Thoracic aorta (tissue), 2 donors: ENCODE results near the gene FOS. TPM values are rescaled to one million over a fixed set of nuclear protein-coding genes. Genes with fewer than 3 reads are reported as not detected.
A peak's percentile ranks its signal among the peaks of the same experiment; 100 is the strongest.

Experiments
- ATAC-seq: fragments of 150-250 bp; one replicate; pipeline ENCODE4 v1.8.0; 2017; ENCODE audit warnings: low read depth; ENCODE audit not compliant: insufficient number of reproducible peaks, low FRiP score
- DNase-seq: peaks from one replicate; pipeline ENCODE4 v3.0.0-alpha.2; 2020; ENCODE audit warnings: low spot score
- H3K27ac ChIP-seq, 2 donors: fragments of 200-600 bp; sonication (generic); 1 replicate in 1 of 2; 2 replicates in 1 of 2; pipeline ENCODE4 v1.5.1; 2016; ENCODE audit warnings: mild to moderate bottlenecking in 2 of 2, moderate library complexity in 2 of 2
- H3K27me3 ChIP-seq: fragments of 200-600 bp; sonication (generic); replicated peaks from 2 replicates; pipeline ENCODE4 v1.6.0; 2016; ENCODE audit warnings: mild to moderate bottlenecking; ENCODE audit not compliant: insufficient read depth
- H3K36me3 ChIP-seq: fragments of 200-600 bp; sonication (generic); one replicate; pipeline ENCODE4 v1.5.1; 2016
- H3K4me1 ChIP-seq, 2 donors: fragments of 200-600 bp; sonication (generic); 1 replicate in 1 of 2; 2 replicates in 1 of 2; pipeline versions ENCODE4 v1.5.1 to v1.6.0; 2016; ENCODE audit warnings: low read depth in 2 of 2, mild to moderate bottlenecking in 1 of 2; ENCODE audit not compliant: control insufficient read depth in 1 of 2
- H3K4me3 ChIP-seq: fragments of 200-600 bp; sonication (generic); 2 replicates; pipeline ENCODE4 v1.5.1; 2016; ENCODE audit warnings: mild to moderate bottlenecking
- H3K9me3 ChIP-seq: fragments of 200-600 bp; sonication (generic); 2 replicates; pipeline ENCODE4 v1.5.1; 2016
- total RNA-seq, 2 donors: library from RNA; depleted of rRNA; stranded (reverse); fragments of >200 nt; gene quantifications; one replicate each; pipeline versions ENCODE4 v1.1.0 to v1.2.3, GENCODE V29; 2016
- TF ChIP-seq, protein P1 (sequence below): fragments of 200-600 bp; sonication (generic); IDR thresholded peaks from one replicate; pipeline ENCODE4 v1.5.1; 2019; ENCODE audit warnings: antibody characterized with exemption

FOS gene
- 1,000 to 10,000 TPM in 1 of 2 donors, 100 to 1,000 TPM in 1; 358 to 3,038 TPM for total RNA-seq

DNA sequence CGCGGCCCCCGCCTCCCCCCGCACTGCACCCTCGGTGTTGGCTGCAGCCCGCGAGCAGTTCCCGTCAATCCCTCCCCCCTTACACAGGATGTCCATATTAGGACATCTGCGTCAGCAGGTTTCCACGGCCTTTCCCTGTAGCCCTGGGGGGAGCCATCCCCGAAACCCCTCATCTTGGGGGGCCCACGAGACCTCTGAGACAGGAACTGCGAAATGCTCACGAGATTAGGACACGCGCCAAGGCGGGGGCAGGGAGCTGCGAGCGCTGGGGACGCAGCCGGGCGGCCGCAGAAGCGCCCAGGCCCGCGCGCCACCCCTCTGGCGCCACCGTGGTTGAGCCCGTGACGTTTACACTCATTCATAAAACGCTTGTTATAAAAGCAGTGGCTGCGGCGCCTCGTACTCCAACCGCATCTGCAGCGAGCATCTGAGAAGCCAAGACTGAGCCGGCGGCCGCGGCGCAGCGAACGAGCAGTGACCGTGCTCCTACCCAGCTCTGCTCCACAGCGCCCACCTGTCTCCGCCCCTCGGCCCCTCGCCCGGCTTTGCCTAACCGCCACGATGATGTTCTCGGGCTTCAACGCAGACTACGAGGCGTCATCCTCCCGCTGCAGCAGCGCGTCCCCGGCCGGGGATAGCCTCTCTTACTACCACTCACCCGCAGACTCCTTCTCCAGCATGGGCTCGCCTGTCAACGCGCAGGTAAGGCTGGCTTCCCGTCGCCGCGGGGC is at the start of gene FOS:
Gene FOS (plus strand): TSS at position 407 of the 731 bp plus-strand sequence. CDS start 155 bp downstream, at position 562.
- DNase-seq = peak; percentile 87
- no peaks in the 10 kb centered on the region for H3K27me3 ChIP-seq
- peak; percentile 73 for ATAC-seq
- H3K9me3 ChIP-seq = no peaks in the 10 kb centered on the region
- H3K36me3 ChIP-seq = peaks cover 14% of the 10 kb centered on the region
- TF ChIP-seq, protein P1, sequence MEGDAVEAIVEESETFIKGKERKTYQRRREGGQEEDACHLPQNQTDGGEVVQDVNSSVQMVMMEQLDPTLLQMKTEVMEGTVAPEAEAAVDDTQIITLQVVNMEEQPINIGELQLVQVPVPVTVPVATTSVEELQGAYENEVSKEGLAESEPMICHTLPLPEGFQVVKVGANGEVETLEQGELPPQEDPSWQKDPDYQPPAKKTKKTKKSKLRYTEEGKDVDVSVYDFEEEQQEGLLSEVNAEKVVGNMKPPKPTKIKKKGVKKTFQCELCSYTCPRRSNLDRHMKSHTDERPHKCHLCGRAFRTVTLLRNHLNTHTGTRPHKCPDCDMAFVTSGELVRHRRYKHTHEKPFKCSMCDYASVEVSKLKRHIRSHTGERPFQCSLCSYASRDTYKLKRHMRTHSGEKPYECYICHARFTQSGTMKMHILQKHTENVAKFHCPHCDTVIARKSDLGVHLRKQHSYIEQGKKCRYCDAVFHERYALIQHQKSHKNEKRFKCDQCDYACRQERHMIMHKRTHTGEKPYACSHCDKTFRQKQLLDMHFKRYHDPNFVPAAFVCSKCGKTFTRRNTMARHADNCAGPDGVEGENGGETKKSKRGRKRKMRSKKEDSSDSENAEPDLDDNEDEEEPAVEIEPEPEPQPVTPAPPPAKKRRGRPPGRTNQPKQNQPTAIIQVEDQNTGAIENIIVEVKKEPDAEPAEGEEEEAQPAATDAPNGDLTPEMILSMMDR = no peak
- H3K4me3 ChIP-seq = peak within 1 kb of the TSS; percentile 88
- H3K4me1 ChIP-seq = peaks cover 21 to 38% of the 10 kb centered on the region in 2 donors
- peak within 1 kb of the TSS; percentile 100 for H3K27ac ChIP-seq

DNA sequence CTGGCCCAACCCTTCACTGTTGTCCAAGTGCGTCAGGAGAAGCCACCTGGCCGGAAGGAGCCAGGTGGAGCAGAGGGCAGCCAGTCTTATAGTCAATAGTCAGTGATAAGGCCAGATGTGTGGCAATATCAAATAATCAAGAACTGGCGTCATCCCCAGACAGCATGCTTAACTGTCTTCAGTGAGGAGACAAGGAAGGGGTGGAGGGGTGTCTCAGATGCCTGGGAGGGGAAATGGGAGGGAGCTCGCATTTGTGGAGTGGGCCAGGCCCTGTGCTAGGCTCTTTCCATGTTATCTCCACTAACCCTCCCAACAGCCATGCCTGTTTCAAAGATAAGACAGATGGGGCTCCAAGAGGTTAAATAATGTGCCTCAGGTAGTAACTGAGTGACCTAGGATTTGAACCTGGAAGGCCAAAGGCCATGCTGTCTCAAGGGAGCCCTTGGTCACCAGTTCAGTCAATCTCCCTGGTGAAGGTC is 48.9 kb upstream of the FOS start:
- Histone ChIP-seq H3K27me3 (no peaks in the 10 kb centered on the region), H3K36me3 (no peaks in the 10 kb centered on the region), H3K4me3 (no peak overlapping the region), H3K4me1 (peaks cover 8 to 10% of the 10 kb centered on the region in 2 donors), H3K27ac (no peak overlapping the region), H3K9me3 (no peaks in the 10 kb centered on the region)
- no peak for ATAC-seq
- TF ChIP-seq, protein P1 = no peak
- DNase-seq = no peak

GRCh38 chr14:75230140-75230792 is 48.4 kb upstream of the FOS start:
- DNase-seq = no peak
- peaks cover 9 to 12% of the 10 kb centered on the region in 2 donors for H3K4me1 ChIP-seq
- H3K27ac ChIP-seq = no peak overlapping the region
- H3K4me3 ChIP-seq = no peak overlapping the region
- ATAC-seq = no peak
- no peaks in the 10 kb centered on the region for H3K36me3 ChIP-seq
- no peaks in the 10 kb centered on the region for H3K9me3 ChIP-seq
- H3K27me3 ChIP-seq = no peaks in the 10 kb centered on the region
- TF ChIP-seq, protein P1 = no peak

- Histone ChIP-seq H3K27ac (no peak overlapping the region), H3K4me1 (peaks cover 9 to 16% of the 10 kb centered on the region in 2 donors), H3K9me3 (no peaks in the 10 kb centered on the region), H3K27me3 (no peaks in the 10 kb centered on the region), H3K4me3 (no peak overlapping the region), H3K36me3 (no peaks in the 10 kb centered on the region)
- ATAC-seq = no peak
- DNase-seq = no peak
- TF ChIP-seq, protein P1 = no peak
Measured at GRCh38 chr14:75231320-75231719, 47.3 kb upstream of the FOS start.

DNA sequence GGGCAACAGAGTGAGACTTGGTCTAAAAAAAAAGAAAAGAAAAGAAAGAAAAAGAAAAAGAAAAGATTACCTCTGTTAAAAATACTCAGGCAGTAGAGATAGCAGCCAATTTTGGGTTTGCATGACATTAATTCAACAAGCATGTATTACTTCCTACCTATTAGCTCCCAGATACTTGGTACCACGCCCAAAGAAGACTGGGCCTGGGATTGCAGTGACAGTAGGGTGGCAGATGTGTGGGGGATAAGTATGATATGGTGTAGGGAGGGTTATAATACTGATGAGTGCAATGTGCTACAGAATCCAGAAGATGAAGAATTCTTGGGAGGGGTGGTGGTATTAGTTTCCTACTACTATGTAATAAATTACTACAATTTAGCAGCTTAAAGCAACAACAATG is 46.4 kb upstream of the FOS start:
- peaks cover 14 to 25% of the 10 kb centered on the region in 2 donors for H3K4me1 ChIP-seq
- H3K4me3 ChIP-seq = no peak overlapping the region
- H3K36me3 ChIP-seq = no peaks in the 10 kb centered on the region
- TF ChIP-seq, protein P1 = no peak
- no peaks in the 10 kb centered on the region for H3K9me3 ChIP-seq
- ATAC-seq (no peak), DNase-seq (no peak)
- H3K27ac ChIP-seq = no peak overlapping the region
- H3K27me3 ChIP-seq = no peaks in the 10 kb centered on the region
